HG02642 (cell line): ENCODE measurements around the gene STAMBPL1.

ENCODE experiments used
- ATAC-seq: cut with Tn5 transposase; IDR thresholded peaks from one replicate; pipeline ENCODE4 v1.9.1; 2021; ENCODE audit warnings: mild to moderate bottlenecking; ENCODE audit not compliant: unreplicated experiment, poor library complexity

The STAMBPL1 gene

DNA sequence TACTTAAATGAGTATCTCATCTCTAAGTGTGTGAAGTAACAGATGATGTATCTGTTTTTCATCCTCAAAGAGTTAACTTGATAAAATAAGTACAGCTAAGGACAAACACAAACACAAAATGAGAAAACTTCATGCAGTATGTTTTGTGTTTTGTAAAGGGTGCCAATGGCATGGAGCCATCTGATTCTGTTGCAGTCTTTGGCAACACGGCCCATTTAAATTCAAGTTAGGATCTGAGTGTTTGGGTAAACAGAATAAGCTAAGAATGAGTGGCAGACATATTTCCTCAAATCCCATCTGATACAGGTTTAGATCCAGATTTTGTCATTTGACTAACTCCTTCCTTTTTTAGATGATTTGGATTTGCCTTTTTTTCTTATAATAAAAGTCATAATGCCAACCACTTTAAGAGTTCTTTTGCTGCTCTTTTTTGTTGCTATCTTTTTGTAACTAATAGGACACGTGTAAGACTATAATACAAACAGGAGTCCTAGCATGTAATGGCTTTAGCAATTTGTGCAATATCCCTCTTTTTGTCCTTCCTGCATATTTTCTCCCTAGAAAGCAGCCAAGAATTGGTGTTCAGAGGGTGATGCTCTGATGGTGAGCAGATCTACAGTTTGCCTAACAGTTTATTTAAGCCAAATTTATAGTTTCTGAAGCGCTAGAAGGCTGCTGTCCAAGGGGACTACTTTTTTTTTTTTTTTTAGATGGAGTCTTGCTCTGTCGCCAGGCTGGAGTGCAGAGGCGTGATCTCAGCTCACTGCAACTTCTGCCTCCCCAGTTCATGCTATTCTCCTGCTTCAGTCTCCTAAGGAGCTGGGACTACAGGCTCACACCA, 91.4 kb downstream of the STAMBPL1 start:
- no peak for ATAC-seq
